D341Med (cell line): ENCODE measurements around the gene RARG.

Source experiments
- DNase-seq: peaks from one replicate; pipeline ENCODE4 v3.0.0; 2012; ENCODE audit warnings: low spot score

The RARG gene

GRCh38 chr12:53231921-53232645 is at the start of gene RARG:
TSS of gene RARG (minus strand) at chr12:53232209. CDS start at chr12:53227545, 4,664 bp downstream.
- no peak for DNase-seq

- DNase-seq, result no peak
Observed at GRCh38 chr12:53279888-53280498, 48.0 kb upstream of the RARG start.

- DNase-seq, result no peak
Observed at GRCh38 chr12:53279283-53279869, 47.4 kb upstream of the RARG start.

GRCh38 chr12:53277981-53278380 is 46.0 kb upstream of the RARG start:
- DNase-seq, result no peak

GRCh38 chr12:53276511-53276910 is 44.5 kb upstream of the RARG start:
- DNase-seq, result no peak

GRCh38 chr12:53274445-53274844 is 42.4 kb upstream of the RARG start:
- DNase-seq, result no peak

GRCh38 chr12:53268630-53269562 is 36.9 kb upstream of the RARG start:
- DNase-seq, result no peak

GRCh38 chr12:53267999-53268629 is 36.1 kb upstream of the RARG start, which contains the start of gene ESPL1:
TSS of gene ESPL1 (plus strand) at chr12:53268299. CDS start at chr12:53268767, 468 bp downstream.
- DNase-seq, result peak; percentile 97

- DNase-seq, result no peak
Observed at GRCh38 chr12:53267306-53267998, 35.4 kb upstream of the RARG start.

GRCh38 chr12:53265783-53266182 is 33.8 kb upstream of the RARG start:
- DNase-seq, result no peak

GRCh38 chr12:53259891-53260290 is 27.9 kb upstream of the RARG start:
- DNase-seq, result no peak

GRCh38 chr12:53258541-53259539 is 26.8 kb upstream of the RARG start:
- peak; percentile 22 for DNase-seq

- no peak for DNase-seq
Observed at GRCh38 chr12:53255996-53256395, 24.0 kb upstream of the RARG start.

- DNase-seq, result no peak
Observed at GRCh38 chr12:53254816-53255545, 23.0 kb upstream of the RARG start.

- DNase-seq, result no peak
Observed at GRCh38 chr12:53253298-53253697, 21.3 kb upstream of the RARG start.

GRCh38 chr12:53252349-53252916 is 20.4 kb upstream of the RARG start:
- DNase-seq, result peak; percentile 54

GRCh38 chr12:53251477-53252348 is 19.7 kb upstream of the RARG start:
- DNase-seq, result peak; percentile 97

GRCh38 chr12:53245286-53245685 is 13.3 kb upstream of the RARG start:
- no peak for DNase-seq
